Bronchial epithelial cell (primary cell): ENCODE measurements around the gene DEFB113. TPM values are rescaled to one million over a fixed set of nuclear protein-coding genes. Genes with fewer than 3 reads are reported as not detected.
"Not testable (repeated sequence)": the region's sequence is repeated elsewhere in the genome, so short reads cannot be mapped to it uniquely, and the experiment has no call there.

Source experiments
- DNase-seq: peaks from one replicate; pipeline ENCODE4 v3.0.0-alpha.2; 2010; ENCODE audit warnings: low read depth
- FAIRE-seq: peaks from 2 replicates; lab custom pipeline; 2011; peaks lifted over from hg19 to GRCh38; lab: Jason Lieb, UNC
- H3K27me3 ChIP-seq: 2 replicates; pipeline ENCODE4 v1.5.1; 2011; ENCODE audit warnings: low read length; ENCODE audit not compliant: control insufficient read depth, insufficient read depth
- H3K36me3 ChIP-seq: 2 replicates; pipeline ENCODE4 v1.5.1; 2011; ENCODE audit warnings: low read length; ENCODE audit not compliant: control insufficient read depth, insufficient read depth
- H3K4me3 ChIP-seq: 2 replicates; pipeline ENCODE4 v1.5.1; 2011; ENCODE audit warnings: mild to moderate bottlenecking, low read depth, low read length, control low read depth
- CTCF ChIP-seq: IDR thresholded peaks from 2 replicates; pipeline ENCODE4 v1.5.1; 2011; ENCODE audit warnings: mild to moderate bottlenecking, moderate library complexity, low read length, control low read depth, inconsistent platforms; ENCODE audit not compliant: insufficient read depth, severe bottlenecking
- total RNA-seq: library from RNA; depleted of rRNA; stranded (reverse); fragments of >200 nt; gene quantifications from 2 replicates; pipeline ENCODE4 v1.2.1, GENCODE V29; 2014

The DEFB113 gene
- total RNA-seq, 1 donor from 2014 or later, result not detected

- no peak for TF ChIP-seq CTCF
- FAIRE-seq, result no peak
- H3K4me3 ChIP-seq, result no peak overlapping the region
These were observed 19.0 kb downstream of the DEFB113 start for GRCh38 chr6:49950415-49950751.

GRCh38 chr6:49949062-49949461 lies 20.4 kb downstream of the DEFB113 start:
- DNase-seq (no peak), FAIRE-seq (no peak)
- TF ChIP-seq CTCF, result no peak
- Histone ChIP-seq H3K36me3 (no peaks in the 10 kb centered on the region), H3K27me3 (no peaks in the 10 kb centered on the region), H3K4me3 (no peak overlapping the region)

More at GRCh38 chr6:49950415-49950751, 19.0 kb downstream of the DEFB113 start:
- no peaks in the 10 kb centered on the region for H3K27me3 ChIP-seq
- DNase-seq, result no peak
- no peaks in the 10 kb centered on the region for H3K36me3 ChIP-seq

- H3K36me3 ChIP-seq, result no peaks in the 10 kb centered on the region
- DNase-seq, result no peak
- no peaks in the 10 kb centered on the region for H3K27me3 ChIP-seq
- no peak for TF ChIP-seq CTCF
- no peak overlapping the region for H3K4me3 ChIP-seq
- no peak for FAIRE-seq
These were observed 22.6 kb downstream of the DEFB113 start for GRCh38 chr6:49946835-49947234.

GRCh38 chr6:49944068-49944467 lies 25.4 kb downstream of the DEFB113 start:
- not testable (repeated sequence) for H3K4me3 ChIP-seq, FAIRE-seq, DNase-seq, H3K36me3 ChIP-seq, H3K27me3 ChIP-seq

GRCh38 chr6:49939993-49940498 lies 29.4 kb downstream of the DEFB113 start:
- H3K27me3 ChIP-seq, result no peaks in the 10 kb centered on the region
- no peak overlapping the region for H3K4me3 ChIP-seq
- no peak for TF ChIP-seq CTCF
- DNase-seq (no peak), FAIRE-seq (no peak)
- no peaks in the 10 kb centered on the region for H3K36me3 ChIP-seq

GRCh38 chr6:49937811-49938210 lies 31.6 kb downstream of the DEFB113 start:
- no peak overlapping the region for H3K4me3 ChIP-seq
- FAIRE-seq, result no peak
- DNase-seq, result no peak
- H3K36me3 ChIP-seq, result no peaks in the 10 kb centered on the region
- H3K27me3 ChIP-seq, result no peaks in the 10 kb centered on the region
- TF ChIP-seq CTCF, result no peak
